Activated CD4-positive, alpha-beta T cell treated with anti-CD3 and anti-CD28 coated beads, Interleukin-2, Interleukin-4, amounts not matched to agents 100 ng/mL and 50 ng/mL, durations not matched to agents 16 hours and 8 hours (primary cell): ENCODE data around the gene NSD2.
"Not testable (repeated sequence)": the region's sequence is repeated elsewhere in the genome, so short reads cannot be mapped to it uniquely, and the experiment has no call there.

Experiments used
- DNase-seq: peaks from one replicate; pipeline ENCODE4 v3.0.0-alpha.2; 2020; ENCODE audit warnings: low spot score

The NSD2 gene

DNA sequence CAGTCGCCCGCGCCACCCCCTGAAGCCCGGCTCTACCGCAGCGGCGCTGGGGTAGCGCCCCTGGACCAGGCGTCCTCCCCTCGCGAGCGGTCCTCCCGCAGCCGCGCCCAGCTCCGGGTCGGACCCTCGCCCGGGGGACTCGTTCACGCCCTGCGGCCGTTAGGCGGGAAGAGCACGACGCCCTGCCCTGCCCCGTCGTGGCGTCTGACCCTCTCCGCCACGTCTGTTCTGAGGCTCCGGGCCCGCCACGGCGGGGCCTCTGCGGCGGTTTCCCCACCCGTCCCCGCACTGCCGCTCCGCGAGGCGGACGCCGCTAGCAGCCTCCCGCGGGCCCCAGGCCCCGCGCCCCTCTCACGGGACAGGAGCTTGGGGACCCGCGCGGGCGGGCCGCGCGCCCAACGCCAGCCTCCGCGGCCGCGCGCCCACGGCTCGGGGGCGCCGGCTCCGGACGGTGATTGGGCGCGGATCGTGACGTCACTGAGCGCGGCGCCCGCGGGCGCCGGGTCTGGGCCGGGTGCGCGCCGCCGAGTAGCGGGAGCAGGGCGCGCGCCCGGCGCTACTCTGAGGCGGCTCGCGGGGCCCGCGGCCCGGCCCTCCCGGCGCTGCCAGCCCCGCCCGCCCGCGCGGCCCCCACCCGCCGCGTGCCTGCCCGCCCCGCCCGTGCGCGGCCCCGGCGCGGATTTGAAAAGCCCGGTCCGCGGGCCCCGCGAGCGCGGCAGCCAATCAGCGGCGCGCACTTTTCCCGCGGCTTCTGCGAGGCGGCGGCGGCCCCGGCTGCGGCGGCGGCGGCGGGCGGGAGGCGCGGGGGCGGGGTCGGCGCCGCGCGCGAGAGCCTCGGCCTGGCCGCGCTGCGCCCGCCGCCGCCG, at the start of gene NSD2:
Gene NSD2 (plus strand): TSS at position 816 of the 866 bp plus-strand sequence. CDS start 29,262 bp downstream, outside the sequence.
- peak; percentile 87 for DNase-seq

DNA sequence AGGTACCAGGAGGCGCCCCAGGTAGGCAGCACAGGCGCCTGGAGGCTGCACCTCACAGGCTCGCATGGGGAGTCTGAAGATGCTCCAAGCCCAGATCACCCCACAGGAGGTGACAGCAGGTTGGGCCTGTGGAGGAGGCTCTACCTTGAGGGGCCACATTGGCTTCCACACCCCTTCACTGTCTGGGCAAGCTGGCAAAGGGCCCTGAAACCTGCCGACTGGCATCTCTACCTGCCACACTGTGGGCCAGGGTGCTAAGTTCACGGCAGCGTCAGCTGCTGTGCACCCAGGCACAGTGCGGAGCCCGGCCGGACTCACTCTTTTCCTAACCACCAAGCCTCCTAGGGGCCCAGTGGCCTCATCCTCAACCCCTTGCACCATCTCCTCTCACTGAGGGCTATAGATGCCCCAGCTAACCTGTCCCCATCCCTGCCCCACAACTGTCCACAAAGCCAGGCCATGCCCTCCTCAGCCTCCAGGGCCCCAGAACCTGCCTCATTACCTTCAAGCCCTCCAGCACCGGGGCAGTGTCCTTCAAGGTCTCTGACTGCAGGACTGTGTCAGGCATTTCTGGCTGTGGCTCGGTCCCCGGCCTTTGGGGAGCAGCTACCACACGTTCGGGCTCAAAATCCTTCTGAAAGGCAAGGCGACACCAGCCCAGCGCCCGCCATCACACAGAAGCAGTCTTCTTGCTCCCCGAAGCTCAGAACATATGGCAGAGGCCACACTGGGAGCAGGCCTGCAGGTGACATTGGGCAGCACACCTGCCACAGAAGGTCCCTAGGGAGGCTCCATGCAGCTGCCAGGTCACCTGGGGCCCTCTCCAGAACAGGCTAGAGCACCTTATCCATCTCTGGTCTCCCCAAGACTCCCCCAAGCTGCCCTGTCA, 49.3 kb upstream of the NSD2 start:
- DNase-seq = no peak

DNA sequence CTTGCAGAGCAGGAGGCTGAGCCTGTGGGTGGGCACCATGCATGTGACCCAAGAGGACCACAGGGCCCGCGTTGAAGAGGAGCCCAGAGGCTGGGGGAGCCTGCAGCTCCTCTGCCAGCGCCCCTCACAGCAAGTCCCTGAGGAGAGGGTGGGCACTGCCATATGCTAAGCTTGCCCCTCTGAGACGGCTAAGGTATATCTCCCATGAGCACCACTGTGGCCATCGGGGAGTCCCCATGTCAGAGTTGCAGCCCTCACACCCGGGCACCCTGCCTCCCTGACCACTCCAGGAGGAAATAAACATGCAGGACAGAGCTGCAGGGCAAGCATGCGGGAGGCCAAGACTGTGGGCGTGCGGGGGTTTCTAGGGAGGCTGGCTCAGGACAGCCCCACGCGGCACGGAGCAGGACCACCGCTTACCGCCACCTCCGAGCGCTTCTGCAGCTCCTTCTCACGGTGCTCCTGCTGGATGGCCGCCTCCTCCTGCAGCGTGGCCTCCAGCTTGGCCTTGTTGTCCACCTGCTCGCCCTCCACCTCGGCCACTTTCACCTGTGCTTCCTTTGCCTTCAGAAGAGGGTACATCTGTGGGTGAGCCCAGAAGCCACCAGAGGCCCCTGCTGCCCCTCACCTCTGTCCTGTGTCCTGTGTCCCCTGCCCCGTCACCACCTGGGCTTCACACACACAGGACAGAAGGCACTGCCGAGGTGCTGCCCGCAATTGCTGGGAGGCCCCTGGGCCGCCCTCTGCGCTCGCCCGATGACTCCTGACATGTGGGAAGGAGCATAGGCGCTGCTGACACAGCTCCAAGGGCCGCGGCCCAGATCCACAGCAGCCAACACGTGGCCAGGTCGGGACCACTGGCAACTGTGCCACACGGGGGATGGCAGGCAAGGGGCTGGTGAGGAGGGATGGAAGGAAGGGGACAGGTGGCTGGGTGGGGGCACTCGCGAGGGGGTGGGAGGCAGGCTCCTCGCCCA, 48.3 kb upstream of the NSD2 start:
- no peak for DNase-seq

DNA sequence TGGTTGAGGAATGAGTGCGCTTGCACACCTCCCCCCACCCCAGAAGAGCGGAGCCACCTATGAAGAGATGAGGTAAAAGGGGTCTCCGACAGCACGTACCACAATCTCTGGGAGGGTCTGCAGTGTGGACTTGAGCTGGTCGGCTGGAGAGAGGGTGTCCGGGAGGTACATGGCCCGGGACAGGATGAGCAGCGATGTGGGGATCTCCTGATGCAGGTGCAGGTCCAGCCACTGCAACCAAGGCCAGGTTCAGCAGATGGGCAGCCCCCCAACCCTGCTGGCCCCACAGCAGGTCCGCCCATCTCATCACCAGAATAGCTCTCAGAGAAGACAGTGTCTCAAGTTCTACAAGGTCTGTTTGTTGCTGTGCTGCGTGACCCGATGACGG, 47.7 kb upstream of the NSD2 start:
- no peak for DNase-seq

DNA sequence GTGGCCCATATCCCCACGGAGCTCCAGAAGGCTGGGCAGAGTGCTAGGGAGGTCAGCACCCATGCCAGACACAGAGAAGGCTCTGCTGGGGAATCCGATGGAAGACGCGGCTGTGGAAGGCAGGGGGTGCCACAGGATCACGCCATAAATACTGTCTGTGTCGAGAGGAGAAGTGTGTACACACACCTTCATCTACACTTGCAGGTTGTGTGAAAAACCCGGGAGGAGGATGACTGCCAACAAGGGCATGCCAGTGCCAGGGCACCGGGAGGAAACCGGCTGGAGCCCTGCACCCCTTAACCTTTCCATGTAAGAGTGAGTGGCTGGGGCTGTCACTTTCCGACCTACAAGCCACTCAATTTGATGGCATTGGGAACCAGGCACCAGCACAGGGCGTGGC, 46.4 kb upstream of the NSD2 start:
- no peak for DNase-seq

DNA sequence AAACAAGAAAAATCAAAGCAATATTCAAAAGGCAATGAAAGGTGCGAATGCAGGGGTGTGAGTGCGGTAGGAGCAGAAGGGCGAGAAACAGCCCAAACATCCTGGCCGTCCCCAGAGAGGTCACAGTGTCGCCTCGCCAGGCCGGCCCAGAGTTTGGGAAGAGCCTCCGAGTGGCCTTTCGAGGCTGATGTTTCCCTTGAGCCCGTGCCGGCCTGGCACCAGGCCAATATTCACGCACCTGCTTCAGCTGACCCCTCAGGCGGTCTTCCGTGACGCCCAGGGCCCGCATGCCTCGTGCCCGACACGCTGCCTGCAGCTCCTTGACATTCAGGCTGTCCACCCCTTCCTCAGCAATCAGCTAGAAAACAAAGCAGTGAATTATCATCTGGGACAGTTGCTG, 45.9 kb upstream of the NSD2 start:
- no peak for DNase-seq

DNA sequence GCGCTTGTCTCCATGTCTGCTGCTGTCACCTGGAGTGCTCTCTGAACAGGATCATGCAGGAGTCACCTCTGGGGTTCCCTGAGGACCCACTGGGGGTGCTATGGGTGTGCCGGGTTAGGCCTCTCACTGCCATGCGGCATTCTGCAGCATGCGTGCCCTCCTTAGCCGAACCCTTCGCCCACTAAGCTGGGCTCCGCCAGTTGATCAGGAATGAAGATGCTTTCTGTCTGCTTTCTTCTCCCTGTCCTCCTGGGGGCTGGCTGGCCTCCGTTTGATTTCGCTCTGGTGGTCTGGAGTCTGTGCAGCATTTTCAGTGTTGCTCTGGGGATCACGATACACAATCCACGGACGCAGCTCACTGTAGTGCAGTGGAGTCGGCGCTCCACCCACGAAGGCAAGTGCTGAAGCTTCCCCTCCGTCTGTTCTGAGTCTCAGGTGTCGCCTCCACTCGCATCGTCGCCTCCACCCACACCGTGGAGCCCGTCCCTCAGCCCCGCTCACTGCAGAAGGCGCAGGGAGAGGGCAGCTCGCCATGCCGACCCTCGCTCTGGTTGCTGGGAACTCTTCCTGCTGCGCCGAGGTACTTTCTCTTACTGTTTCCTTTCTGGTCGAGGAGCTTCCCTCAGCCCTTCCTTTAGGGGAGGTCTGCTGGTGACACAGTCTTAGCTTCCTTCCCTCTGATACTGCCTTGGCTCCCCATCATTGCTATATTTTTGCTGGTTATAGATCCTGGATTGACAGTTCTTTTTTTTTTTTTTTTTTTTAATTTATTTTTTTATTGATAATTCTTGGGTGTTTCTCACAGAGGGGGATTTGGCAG, 44.5 kb upstream of the NSD2 start:
- no peak for DNase-seq

DNA sequence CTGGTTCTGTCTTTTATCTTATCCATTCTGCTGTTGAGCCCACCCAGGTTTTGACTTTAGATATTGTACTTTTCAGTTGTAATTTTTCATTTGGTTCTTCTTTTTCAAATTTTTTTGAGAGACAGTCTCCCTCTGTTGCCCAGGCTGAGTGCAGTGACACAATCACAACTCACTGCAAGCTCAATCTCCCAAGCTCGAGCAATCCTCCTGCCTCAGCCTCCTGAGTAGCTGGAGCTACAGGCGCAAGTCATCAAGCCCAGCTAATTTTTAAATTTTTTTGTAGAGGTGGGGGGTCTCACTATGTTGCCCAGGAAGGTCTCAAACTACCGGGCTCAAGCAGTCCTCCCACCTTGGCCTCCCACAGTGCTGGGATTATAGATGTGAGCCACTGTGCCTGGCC, 41.0 kb upstream of the NSD2 start:
- DNase-seq = no peak

DNA sequence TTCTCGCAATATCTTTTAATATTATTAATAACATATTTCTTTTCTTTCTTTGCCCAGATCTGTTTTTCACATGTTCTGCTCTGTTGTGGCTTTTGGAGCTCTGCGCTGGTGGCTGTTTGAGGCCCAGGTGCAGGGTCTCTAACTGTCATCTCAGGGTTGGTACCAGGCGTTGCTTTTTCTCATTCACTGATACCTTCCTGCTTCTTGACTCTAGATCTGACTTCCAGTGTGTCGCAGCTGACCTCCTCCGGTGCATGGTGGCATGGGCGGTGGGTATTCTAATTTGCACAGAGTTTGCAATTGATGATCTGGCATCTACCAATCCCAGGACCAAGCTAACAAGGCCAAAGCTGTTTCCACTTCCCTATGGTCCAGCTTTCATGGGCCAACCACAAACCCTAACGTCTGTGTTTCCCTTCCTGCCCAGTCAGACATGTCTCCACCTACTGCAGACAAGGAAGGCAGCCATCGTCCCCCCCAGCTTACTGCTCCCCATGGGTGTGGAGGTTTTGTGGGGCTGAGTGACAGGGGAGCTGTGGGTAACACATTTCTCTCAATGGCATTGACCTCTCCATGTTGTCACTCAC, 40.5 kb upstream of the NSD2 start:
- DNase-seq = no peak

DNA sequence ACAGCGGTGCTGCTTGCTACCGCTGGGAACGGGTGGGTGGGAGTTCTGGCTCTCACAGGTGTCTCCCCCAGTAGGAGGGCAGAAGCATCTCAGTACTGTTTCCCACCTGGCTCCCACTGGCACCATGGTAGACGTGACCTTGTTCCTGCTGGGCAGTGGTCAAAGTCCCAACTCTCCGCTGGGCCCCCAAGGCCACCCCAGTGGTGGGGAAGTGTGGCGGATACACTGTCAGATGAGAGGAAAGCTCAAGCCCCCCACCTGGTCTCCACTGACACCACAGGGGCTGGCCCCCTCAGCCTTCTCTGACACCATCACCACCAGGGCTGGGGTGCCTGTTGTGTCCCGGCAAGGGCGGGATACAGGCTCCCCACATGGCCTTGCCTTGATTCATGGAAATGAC, 39.9 kb upstream of the NSD2 start:
- DNase-seq = no peak

DNA sequence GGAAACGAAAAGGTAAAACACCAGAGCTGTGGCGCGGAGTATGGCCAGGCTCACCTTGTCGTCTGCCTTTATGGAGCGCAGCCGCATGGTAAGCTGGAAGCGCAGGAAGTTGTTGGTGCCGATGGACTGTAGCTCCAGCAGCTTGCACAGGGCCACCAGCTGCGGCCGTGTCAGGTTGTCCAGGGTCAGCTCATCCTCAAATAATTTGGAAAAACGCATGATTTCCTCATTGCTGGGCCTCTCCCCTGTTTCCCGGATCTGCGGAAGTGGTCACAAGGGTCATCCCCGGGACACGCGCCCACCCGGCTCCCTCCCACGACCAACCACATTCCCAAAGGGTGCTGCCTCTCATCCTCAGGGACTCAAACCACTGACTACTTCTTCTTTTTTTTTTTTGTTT, 38.5 kb upstream of the NSD2 start:
- no peak for DNase-seq

DNA sequence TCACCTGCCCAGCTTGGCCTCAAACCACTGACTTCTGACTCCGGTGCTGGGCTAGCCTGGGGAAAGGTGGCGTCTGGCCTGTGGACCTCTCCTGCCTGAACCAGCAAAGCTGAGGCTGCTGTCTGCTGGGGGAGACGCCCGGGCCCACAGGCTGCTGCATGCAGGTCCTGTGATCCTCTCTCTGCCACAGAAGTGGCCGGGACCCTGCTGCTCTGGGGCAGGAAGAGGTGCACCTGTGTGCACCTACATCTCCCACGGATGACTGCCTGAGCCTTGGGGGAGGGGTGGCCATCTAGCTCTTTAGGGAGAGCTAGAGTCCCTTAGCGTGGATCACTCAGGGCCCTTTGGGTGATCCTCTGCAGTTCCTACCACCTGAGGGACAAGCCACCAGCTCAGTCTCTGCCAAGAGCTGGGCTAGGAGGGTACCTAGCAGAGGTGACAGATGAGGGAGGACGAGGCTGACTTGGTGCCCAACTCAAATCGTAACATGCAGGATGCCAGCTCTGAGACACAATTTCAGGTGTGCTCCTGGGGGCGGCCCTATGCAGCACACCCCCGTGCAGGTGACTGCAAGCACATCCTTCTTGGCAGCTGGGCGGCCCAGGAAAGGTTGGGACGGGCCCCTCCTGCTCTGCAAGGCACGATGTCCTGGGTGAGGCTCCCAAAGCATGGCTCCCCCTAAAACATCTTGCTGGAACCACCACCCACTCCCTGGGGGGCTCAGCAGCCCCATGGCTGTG, 37.7 kb upstream of the NSD2 start:
- no peak for DNase-seq

DNA sequence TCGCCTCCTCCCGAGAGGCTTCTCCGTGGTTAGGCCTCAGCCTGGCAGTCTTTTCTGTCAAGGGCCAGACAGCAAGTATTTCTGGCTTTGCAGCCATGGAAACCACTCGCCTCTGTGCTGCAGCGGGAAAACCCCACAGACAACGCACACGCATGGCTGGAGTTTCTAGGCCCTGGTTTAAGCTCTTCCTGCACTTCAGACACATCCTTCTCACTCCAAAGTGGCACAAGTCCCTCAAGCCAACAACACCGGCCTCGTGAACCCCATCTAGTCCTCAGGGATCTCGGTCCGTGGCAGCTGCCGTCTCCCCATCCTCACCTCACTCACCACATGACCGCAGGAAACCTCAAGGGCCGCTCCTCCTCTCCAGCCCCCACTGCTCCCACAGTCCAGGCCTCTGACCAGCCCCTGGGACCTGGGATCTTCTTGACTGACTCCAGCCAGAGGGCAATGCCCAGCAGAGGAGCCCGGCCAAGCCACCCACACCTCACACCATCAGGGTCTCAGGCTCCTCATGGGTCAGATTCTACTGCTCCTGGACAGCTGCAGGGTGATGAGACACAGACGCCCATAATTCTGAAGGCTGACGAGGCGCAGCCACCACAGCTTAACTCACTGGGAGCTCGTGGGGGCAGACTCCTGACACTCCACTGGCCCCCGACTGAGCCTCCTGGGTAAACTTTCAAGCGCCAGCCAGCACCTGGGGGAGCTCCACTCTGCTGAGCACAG, 37.0 kb upstream of the NSD2 start:
- DNase-seq = no peak

DNA sequence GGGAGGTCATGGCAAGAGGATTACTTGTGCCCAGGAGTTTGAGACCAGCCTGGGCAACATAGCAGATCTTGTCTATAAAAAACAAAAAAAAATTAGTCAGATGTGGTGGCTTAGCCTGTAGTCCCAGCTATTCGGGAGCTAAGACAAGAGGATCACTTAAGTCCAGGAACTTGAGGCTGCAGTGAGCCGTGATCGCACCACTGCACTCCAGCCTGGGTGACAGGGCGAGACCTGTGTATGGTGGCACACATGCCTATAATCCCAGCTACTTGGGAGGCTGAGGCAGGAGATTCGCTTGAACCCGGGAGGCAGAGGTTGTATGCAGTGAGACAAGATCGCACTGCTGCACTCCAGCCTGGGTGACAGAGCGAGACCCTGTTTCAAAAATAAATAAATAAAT, 35.4 kb upstream of the NSD2 start:
- not testable (repeated sequence) for DNase-seq

DNA sequence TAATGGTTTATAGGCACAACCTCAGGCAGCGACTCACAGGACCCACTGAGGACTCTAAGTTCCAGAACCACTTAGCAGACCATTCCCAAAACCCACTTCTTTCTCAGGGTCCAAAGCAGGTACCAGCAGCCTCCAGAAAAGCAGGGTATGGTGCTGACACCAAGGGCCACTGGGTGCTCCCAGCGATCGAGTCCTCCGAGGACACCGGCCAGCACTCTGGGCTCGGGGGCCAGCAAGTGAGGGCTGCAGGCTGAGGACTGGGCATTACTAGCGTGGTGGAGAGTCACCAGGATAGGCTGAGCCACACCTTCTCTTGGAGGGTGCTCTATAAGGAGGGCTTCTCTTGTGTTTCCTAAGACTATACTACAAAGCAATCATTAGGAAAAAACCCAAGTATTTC, 34.5 kb upstream of the NSD2 start:
- no peak for DNase-seq

DNA sequence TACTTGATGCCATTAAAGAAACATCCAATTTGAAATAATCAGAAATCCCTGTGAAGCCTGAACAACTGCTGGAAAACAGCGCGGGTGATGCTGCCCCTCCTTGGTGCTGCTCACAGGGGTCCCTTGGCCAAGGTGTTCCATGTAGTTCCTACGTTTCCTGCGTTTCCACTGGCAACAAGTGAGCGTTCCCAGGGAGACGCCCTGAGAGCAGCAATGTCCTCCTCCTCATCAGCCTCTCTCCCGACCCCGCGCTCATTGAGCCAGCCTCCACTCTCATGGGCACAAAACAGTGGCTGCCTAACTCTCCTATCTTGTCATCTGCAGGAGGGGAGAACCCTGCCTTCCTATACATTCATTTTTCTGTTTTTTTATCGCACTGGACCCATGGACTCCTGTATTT, 34.1 kb upstream of the NSD2 start:
- no peak for DNase-seq

DNA sequence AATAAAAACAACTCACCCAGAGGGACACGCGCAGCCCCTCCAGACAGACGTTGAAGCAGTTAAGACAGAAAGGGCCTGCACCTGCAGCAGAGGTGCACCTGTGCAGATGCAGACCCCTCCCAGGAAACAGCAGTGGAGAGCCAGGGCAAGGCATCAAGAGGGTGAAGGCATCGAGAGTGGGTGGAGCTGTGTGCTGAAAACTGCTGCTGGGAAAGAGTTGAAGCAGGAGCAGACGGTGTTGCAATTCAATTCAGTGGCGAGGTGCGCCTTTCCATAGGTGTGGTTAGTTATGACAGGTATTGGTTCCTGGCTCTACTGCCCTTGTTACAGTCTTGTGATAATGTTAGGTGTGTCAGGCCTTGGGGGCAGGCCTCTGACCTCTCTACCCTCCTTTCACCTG, 31.9 kb upstream of the NSD2 start:
- DNase-seq = no peak

DNA sequence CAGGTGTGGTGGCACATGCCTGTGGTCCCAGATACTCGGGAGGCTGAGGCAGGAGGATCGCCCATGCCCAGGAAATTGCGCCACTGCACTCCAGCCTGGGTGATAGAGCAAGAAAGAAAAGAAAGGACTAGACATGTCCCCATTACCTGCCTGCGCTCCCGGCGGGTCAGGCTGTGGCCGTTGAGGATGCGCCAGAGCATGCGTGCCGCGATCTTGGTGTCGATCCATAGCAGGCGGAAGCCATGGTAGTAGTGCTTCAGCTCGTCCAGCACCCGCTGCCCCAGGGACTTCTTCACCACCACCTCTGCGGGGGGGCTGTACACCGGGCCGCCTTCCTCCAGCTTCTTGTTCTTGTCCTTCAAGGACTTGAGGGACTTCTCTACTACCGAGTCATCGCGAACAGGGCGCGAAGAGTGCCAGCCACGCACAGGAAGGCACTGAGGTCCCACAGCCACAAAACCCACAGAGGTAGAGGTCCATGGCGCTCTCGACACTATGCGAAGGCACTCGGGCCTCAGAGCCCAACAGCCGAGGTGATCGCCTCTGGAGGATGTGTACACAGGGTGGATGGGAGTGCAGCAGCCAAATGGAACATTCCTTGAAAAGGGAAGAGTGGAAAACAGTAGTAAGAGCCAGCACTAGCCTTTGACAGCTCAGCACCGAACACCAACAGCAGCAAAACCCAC, 29.8 kb upstream of the NSD2 start:
- no peak for DNase-seq

DNA sequence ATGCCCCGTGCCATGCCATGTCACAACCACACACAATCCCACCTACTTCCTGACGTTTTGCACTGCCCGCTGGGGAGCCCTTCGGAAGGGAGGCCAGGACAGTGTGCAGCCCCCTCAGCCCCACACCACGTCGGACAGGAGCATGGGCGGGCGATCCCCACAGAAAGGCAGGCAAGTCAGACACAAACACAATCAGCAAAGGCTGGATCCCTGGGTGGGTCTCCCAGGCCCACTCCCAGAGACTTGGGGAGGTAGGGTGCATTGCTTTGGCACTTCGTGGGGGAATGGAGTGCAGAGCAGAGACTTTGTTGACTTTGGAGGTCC, 29.3 kb upstream of the NSD2 start:
- no peak for DNase-seq
